Mesodermal cell (in vitro differentiated cells): Measurements from ENCODE around the gene CCSER2.
"Not testable (repeated sequence)": the region's sequence is repeated elsewhere in the genome, so short reads cannot be mapped to it uniquely, and the experiment has no call there.

Experiments
- H3K27ac ChIP-seq: 2 replicates; pipeline ENCODE4 v1.7.0; 2013; ENCODE audit warnings: mild to moderate bottlenecking, low read depth, low read length, moderate library complexity; ENCODE audit not compliant: severe bottlenecking
- H3K36me3 ChIP-seq: 2 replicates; pipeline ENCODE4 v1.7.1; 2013; ENCODE audit warnings: mild to moderate bottlenecking, low read length, moderate library complexity; ENCODE audit not compliant: control insufficient read depth, insufficient read depth
- H3K4me1 ChIP-seq: one replicate; pipeline ENCODE4 v1.7.1; 2013; ENCODE audit warnings: mild to moderate bottlenecking, low read length; ENCODE audit not compliant: insufficient read depth, control insufficient read depth, poor library complexity, severe bottlenecking
- H3K4me3 ChIP-seq: 2 replicates; pipeline ENCODE4 v1.7.0; 2013; ENCODE audit warnings: low read length, control low read depth, mild to moderate bottlenecking; ENCODE audit not compliant: insufficient read depth, poor library complexity, severe bottlenecking; ENCODE audit errors: extremely low read depth
- H3K9me3 ChIP-seq: 2 replicates; pipeline ENCODE4 v1.7.1; 2013; ENCODE audit warnings: mild to moderate bottlenecking, low read length, moderate library complexity; ENCODE audit not compliant: control insufficient read depth
- whole genome bisulfite sequencing, 2 experiments: methylation state at CpG; one replicate each; pipeline ENCODE4 v1.1.5; 2013; ENCODE audit warnings: missing lambda C conversion rate in 2 of 2; ENCODE audit not compliant: insufficient coverage in 2 of 2; 5-methylcytosine and 5-hydroxymethylcytosine counted together

The CCSER2 gene

DNA sequence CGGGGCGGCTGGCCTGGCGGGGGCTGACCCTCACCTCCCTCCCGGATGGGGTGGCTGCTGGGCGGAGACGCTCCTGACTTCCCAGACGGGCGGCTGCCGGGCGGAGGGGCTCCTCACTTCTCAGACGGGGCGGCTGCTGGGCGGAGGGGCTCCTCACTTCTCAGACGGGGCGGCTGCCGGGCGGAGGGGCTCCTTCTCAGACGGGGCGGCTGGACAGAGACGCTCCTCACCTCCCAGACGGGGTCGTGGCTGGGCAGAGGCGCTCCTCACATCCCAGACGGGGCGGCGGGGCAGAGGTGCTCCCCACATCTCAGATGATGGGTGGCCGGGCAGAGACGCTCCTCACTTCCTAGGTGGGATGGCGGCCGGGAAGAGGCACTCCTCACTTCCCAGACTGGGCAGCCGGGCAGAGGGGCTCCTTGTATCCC is 19.2 kb downstream of the CCSER2 start:
- H3K27ac ChIP-seq, H3K4me1 ChIP-seq, H3K9me3 ChIP-seq, H3K4me3 ChIP-seq: not testable (repeated sequence)
- WGBS, 2 experiments, result 97 to 98% methylated on average over 12 to 29 of the region's 31 CpGs
- H3K36me3 ChIP-seq, result peaks cover 35% of the 10 kb centered on the region

DNA sequence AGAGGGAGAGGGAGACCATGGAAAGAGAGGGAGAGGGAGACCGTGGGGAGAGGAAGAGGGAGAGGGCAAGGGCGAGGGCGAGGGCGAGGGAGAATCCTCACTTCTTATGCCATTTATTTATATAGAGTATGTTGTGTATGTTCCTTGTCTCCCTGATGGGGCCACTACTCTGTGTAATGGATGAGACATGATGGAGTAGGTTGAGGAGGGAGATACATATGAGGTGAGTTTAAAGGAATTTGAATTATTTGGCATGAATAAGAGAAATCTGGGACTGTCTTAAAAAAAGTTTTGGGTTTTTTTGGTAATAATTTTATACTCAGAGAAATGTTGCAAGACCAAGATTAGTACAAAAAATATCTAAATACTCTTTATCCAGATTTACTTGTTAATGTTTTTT is 20.1 kb downstream of the CCSER2 start:
- no peak overlapping the region for H3K27ac ChIP-seq
- peaks cover 36% of the 10 kb centered on the region for H3K36me3 ChIP-seq
- no peak overlapping the region for H3K4me3 ChIP-seq
- peaks cover 2% of the 10 kb centered on the region for H3K4me1 ChIP-seq
- WGBS, 2 experiments, result 100% methylated on average over 1 of the region's 4 CpGs; no CpG with 5 or more reads in 1 of the 2 experiments
- no peaks in the 10 kb centered on the region for H3K9me3 ChIP-seq

DNA sequence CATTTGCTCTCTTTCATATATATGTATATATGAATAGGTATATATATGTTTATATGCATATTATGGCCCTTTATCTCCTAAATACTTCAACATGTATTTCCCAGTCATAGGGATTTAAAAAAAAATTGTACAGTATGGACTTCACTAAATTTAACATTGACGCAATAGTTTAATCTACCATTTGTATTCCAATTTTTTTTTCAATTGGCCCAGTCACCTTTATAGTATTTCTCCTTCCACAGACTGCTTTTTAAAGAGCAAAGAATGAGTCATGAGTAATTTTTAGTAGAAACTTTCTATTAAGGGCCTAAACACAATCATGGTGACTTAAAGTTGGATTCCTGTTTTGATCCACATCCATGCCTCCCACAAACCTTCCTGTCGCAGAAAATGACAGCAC is 20.5 kb downstream of the CCSER2 start:
- no peak overlapping the region for H3K27ac ChIP-seq
- H3K9me3 ChIP-seq, result no peaks in the 10 kb centered on the region
- H3K4me3 ChIP-seq, result no peak overlapping the region
- peaks cover 36% of the 10 kb centered on the region for H3K36me3 ChIP-seq
- WGBS, 2 experiments, result 100% methylated on average over 1 to 2 of the region's 2 CpGs
- H3K4me1 ChIP-seq, result peaks cover 5% of the 10 kb centered on the region

DNA sequence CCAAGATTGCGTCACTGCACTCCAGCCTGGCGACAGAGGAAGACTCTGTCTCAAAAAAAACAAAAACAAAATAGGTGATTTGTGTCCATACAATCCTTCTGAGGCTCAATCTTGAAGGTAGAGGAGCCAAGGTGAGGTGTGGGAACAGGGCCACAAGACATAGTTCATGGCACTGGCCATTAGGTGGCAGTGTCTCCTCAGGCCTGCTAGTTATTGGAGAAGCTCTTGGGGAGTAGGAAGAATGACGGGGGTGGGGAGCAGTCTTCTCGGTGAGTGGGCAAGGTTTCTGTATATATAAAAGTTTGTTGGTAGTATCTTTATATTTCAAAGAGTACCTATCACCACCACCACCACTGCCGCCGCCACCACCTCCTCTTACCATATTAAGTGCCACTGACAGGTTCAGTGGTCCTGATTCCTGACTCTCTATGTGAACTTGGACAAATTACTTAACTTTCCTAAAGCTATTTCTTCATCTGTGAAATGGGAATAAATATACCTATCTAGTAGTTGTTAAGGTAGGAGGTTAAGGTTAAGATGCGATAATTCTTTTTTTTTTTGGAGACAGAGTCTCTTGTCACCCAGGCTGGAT is 24.0 kb downstream of the CCSER2 start:
- no peaks in the 10 kb centered on the region for H3K9me3 ChIP-seq
- 86 to 96% methylated on average over 2 to 3 of the region's 7 CpGs for WGBS, 2 experiments
- no peak overlapping the region for H3K27ac ChIP-seq
- H3K4me1 ChIP-seq, result peaks cover 13% of the 10 kb centered on the region
- H3K36me3 ChIP-seq, result peaks cover 22% of the 10 kb centered on the region
- H3K4me3 ChIP-seq, result no peak overlapping the region

DNA sequence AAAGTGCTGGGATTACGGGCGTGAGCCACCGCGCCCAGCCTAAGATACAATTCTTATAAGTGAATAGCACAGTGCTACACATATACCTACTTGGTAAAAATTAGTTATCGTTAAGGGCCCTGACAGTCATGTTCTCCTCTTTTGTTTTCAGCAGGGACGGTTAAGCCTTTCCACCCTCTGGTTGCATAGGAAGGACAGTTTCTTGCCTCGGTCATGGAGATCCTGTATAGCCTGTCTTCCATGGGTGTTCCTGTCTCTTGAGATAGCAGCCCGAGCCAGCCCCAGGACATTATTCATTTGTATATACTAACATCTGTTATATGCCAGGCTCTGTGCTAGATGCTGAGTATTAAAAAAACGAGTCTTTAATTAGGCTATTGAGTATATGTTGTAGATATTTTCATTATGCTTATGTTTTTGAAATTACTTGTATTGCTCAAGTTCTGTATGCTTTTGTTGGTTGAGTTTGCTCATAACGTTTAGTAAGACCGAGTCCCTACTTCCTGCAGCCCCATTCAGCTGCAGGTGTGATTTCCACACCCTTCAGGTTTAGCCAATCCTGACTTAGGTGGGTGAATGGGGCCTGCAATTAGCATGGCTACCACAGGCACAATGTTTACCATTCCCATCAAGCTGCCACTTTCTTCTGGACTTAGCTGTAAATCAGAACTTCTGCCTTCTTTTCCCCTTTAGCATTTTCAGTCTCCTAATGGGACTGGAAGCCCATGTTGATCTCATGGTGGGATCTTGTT is 24.8 kb downstream of the CCSER2 start:
- Histone ChIP-seq H3K36me3 (peaks cover 22% of the 10 kb centered on the region), H3K9me3 (no peaks in the 10 kb centered on the region), H3K27ac (no peak overlapping the region), H3K4me3 (no peak overlapping the region), H3K4me1 (peaks cover 14% of the 10 kb centered on the region)
- WGBS, 2 experiments, result 94 to 95% methylated on average over 7 of the region's 11 CpGs

DNA sequence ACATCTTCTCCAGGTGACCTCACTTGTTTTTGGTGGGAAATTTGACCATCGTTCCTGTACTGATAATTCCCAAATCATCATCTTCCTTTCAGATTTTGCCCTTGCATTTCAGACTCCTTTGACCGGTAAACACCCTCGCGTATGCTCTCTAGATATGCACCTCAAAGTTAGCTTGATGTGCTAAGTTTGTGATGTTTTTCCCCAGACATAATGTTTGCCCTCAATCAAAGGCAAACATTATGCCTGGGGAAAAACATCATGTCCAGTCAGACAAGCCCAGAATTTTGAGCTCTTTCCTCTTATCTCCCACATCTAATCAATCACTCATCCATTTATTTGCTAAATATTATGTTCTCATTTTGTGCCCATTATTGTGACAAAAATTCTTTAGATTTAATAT is 26.2 kb downstream of the CCSER2 start:
- Histone ChIP-seq H3K4me3 (no peak overlapping the region), H3K36me3 (peaks cover 16% of the 10 kb centered on the region), H3K9me3 (no peaks in the 10 kb centered on the region), H3K27ac (no peak overlapping the region), H3K4me1 (peaks cover 18% of the 10 kb centered on the region)
- 86 to 100% methylated on average over 1 of the region's 4 CpGs for WGBS, 2 experiments

DNA sequence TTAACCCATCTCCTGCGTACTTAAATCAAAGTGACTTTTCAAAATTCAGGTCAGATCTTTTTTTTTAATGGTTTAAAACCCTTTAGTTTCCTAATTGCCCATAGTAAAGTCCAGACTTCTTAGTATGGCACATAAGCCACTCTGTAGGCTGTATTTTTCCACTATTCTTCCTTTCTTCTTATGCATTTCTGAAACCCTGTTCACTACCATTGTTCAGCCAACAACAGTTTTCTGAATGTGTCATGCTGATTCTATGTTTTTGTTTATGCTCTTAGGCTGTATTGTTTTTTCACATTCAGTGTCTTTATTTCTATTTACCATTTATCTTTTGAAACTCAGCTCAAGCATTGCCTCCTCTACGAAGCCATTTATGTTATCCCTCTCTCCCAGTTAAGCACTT is 26.7 kb downstream of the CCSER2 start:
- Histone ChIP-seq H3K4me1 (peaks cover 18% of the 10 kb centered on the region), H3K27ac (no peak overlapping the region), H3K36me3 (peaks cover 15% of the 10 kb centered on the region), H3K9me3 (no peaks in the 10 kb centered on the region), H3K4me3 (no peak overlapping the region)
- 60 to 90% methylated on average over 1 to 2 of the region's 2 CpGs for WGBS, 2 experiments

DNA sequence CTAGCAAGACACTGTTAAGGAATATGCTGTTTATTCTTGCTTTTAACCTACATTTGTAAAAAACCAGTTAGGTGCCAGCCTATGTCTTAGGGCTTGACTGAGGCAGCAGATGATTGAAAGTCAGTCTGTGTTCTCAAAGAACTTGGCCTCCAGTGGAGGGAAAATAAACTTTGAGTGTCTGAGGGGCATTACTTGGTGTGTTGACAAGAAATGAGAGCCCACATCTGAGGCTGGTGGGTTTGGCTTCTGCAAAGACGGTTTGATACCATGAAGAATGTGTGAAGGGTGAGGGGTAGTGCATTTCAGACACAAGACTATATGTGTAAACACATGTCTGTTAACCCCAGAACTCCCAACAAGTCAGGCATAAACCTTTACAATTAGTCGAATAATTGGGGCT is 28.5 kb downstream of the CCSER2 start:
- Histone ChIP-seq H3K4me3 (no peak overlapping the region), H3K27ac (no peak overlapping the region), H3K9me3 (no peaks in the 10 kb centered on the region), H3K4me1 (peaks cover 18% of the 10 kb centered on the region), H3K36me3 (peaks cover 24% of the 10 kb centered on the region)
- 100% methylated on average over 1 to 2 of the region's 2 CpGs for WGBS, 2 experiments

DNA sequence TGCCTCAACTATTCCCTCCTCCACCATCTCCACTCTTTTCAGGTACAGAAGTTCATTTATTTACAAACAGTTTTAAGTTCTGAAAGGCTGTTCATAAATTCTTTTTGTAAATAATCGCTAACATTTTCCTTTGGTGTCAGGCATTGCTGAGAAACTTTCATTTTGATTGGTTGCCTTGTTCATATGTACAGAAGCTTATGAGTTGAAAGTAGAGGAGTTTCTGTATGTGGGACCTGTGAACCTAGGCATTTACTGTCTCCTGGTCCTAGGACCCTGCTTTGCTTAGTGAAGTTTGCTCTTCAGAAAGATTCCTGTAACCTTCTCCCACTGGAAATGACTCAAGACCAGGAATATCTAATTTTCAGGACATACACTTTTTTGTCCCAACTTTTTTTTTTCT is 30.4 kb downstream of the CCSER2 start:
- Histone ChIP-seq H3K9me3 (no peaks in the 10 kb centered on the region), H3K4me1 (peaks cover 14% of the 10 kb centered on the region), H3K4me3 (no peak overlapping the region), H3K36me3 (peaks cover 16% of the 10 kb centered on the region), H3K27ac (no peak overlapping the region)
- 100% methylated on average over 1 of the region's 1 CpG; no CpG with 5 or more reads in 1 of the 2 experiments for WGBS, 2 experiments

DNA sequence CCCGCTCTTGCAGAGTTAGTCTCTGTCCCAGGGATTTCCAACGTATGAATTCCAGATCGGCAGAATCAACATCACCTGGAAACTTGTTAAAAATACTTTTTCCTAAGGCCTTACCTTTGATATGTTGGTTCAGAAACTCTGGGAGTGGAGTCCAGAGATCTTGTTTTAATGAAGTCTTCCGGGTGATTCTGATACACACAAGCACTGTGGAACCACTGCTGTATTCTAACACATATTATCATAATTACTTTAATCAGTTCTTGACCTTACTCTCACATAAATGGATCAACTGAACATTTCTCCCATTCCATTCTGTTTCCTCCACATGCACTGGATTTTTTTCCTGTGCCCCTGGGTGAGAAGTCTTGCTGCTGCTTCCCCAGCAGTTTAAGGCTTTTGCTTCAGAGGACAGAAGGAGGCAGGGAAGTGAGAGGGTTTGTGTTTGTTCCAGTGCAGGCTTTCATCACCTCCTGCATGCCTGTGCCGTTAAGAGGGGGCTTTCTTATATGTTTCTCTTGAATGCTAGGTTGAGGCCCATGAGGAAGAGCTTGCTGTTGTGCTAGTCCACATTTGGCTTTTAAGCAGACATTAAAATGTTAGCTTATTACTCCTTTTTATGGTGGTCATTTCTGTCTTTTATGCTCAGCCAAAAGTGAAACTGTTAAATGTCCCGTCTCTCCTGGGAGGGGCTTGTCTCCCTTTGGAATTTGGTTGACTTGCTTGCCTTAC is 32.4 kb downstream of the CCSER2 start:
- Histone ChIP-seq H3K4me1 (peaks cover 5% of the 10 kb centered on the region), H3K4me3 (no peak overlapping the region), H3K27ac (no peak overlapping the region), H3K36me3 (peaks cover 12% of the 10 kb centered on the region), H3K9me3 (no peaks in the 10 kb centered on the region)
- 77 to 86% methylated on average over 3 to 5 of the region's 6 CpGs for WGBS, 2 experiments
